ENCODE measurements around the gene PPP4R3A.
"Not testable (repeated sequence)": the region's sequence is repeated elsewhere in the genome, so short reads cannot be mapped to it uniquely, and the experiment has no call there.

Gene PPP4R3A
- total RNA-seq: 243 to 379 (median 285) reads per million in 9 experiments

GRCh38 chr14:91510171-91511042 is at the start of gene PPP4R3A:
TSS of gene PPP4R3A (minus strand) at chr14:91510310. CDS start at chr14:91509647, 663 bp downstream.
- Mint-ChIP-seq H3K4me1 (ENCODE audit: low read depth in 2 of 2) (peaks cover 13 to 34% of the 10 kb centered on the region in 2 donors), H3K27me3 (no peaks in the 10 kb centered on the region), H3K4me3 (peak within 1 kb of the TSS; percentile 98 to 99), H3K36me3 (ENCODE audit: insufficient read depth) (peaks cover 42% of the 10 kb centered on the region), H3K27ac (peak within 1 kb of the TSS; percentile 100), H3K9me3 (no peaks in the 10 kb centered on the region)
- ATAC-seq (replicated peaks) (peak; percentile 82), DNase-seq (peak; percentile 89 to 93 (median 90))

GRCh38 chr14:91555531-91555930 is 45.4 kb upstream of the PPP4R3A start:
- ATAC-seq (replicated peaks) (no peak), DNase-seq (no peak)
- peaks cover 0 to 4% of the 10 kb centered on the region in 2 donors for H3K9me3 Mint-ChIP-seq
- no peaks in the 10 kb centered on the region for H3K36me3 Mint-ChIP-seq (ENCODE audit: insufficient read depth)
- H3K27me3 Mint-ChIP-seq: peaks cover 7 to 13% of the 10 kb centered on the region in 2 donors
- no peaks in the 10 kb centered on the region for H3K4me1 Mint-ChIP-seq (ENCODE audit: low read depth in 2 of 2)
- no peak overlapping the region for H3K27ac Mint-ChIP-seq
- no peak overlapping the region for H3K4me3 Mint-ChIP-seq

- Mint-ChIP-seq H3K9me3 (peaks cover 0 to 4% of the 10 kb centered on the region in 2 donors), H3K36me3 (ENCODE audit: insufficient read depth) (no peaks in the 10 kb centered on the region), H3K27ac (no peak overlapping the region), H3K27me3 (peaks cover 7 to 13% of the 10 kb centered on the region in 2 donors), H3K4me1 (ENCODE audit: low read depth in 2 of 2) (no peaks in the 10 kb centered on the region), H3K4me3 (no peak overlapping the region)
- ATAC-seq (replicated peaks) (no peak), DNase-seq (no peak)
Measured at GRCh38 chr14:91554535-91555332, 44.6 kb upstream of the PPP4R3A start.

GRCh38 chr14:91548108-91548507 is 38.0 kb upstream of the PPP4R3A start:
- H3K27ac Mint-ChIP-seq: no peak overlapping the region
- peaks cover 11 to 23% of the 10 kb centered on the region in 2 donors for H3K27me3 Mint-ChIP-seq
- ATAC-seq (replicated peaks) (no peak), DNase-seq (no peak)
- no peaks in the 10 kb centered on the region for H3K9me3 Mint-ChIP-seq
- no peaks in the 10 kb centered on the region for H3K4me1 Mint-ChIP-seq (ENCODE audit: low read depth in 2 of 2)
- peaks cover 2% of the 10 kb centered on the region for H3K36me3 Mint-ChIP-seq (ENCODE audit: insufficient read depth)
- H3K4me3 Mint-ChIP-seq: no peak overlapping the region

- H3K27me3 Mint-ChIP-seq: peaks cover 11 to 23% of the 10 kb centered on the region in 2 donors
- H3K36me3 Mint-ChIP-seq (ENCODE audit: insufficient read depth): peaks cover 3% of the 10 kb centered on the region
- no peak overlapping the region for H3K4me3 Mint-ChIP-seq
- H3K4me1 Mint-ChIP-seq (ENCODE audit: low read depth in 2 of 2): no peaks in the 10 kb centered on the region
- no peak overlapping the region for H3K27ac Mint-ChIP-seq
- no peak for ATAC-seq (replicated peaks)
- DNase-seq: no peak
- H3K9me3 Mint-ChIP-seq: peaks cover 0 to 3% of the 10 kb centered on the region in 2 donors
Measured at GRCh38 chr14:91545946-91546716, 36.0 kb upstream of the PPP4R3A start.

GRCh38 chr14:91545204-91545603 is 35.1 kb upstream of the PPP4R3A start:
- Mint-ChIP-seq H3K9me3 (peaks cover 1 to 6% of the 10 kb centered on the region in 2 donors), H3K4me3 (no peak overlapping the region), H3K27ac (no peak overlapping the region), H3K36me3 (ENCODE audit: insufficient read depth) (peaks cover 3% of the 10 kb centered on the region), H3K4me1 (ENCODE audit: low read depth in 2 of 2) (no peaks in the 10 kb centered on the region), H3K27me3 (peaks cover 16 to 23% of the 10 kb centered on the region in 2 donors)
- ATAC-seq (replicated peaks) (no peak), DNase-seq (no peak)

- DNase-seq (no peak), ATAC-seq (replicated peaks) (no peak)
- Mint-ChIP-seq H3K9me3 (peaks cover 4 to 7% of the 10 kb centered on the region in 2 donors), H3K4me1 (ENCODE audit: low read depth in 2 of 2) (no peaks in the 10 kb centered on the region), H3K36me3 (ENCODE audit: insufficient read depth) (no peaks in the 10 kb centered on the region), H3K27ac (no peak overlapping the region), H3K27me3 (peaks cover 17 to 46% of the 10 kb centered on the region in 2 donors), H3K4me3 (no peak overlapping the region)
Measured at GRCh38 chr14:91536327-91536726, 26.2 kb upstream of the PPP4R3A start.

GRCh38 chr14:91534059-91534458 is 23.9 kb upstream of the PPP4R3A start:
- H3K9me3 Mint-ChIP-seq; H3K4me3 Mint-ChIP-seq; H3K36me3 Mint-ChIP-seq (ENCODE audit: insufficient read depth); H3K27ac Mint-ChIP-seq; ATAC-seq (replicated peaks); DNase-seq; H3K4me1 Mint-ChIP-seq (ENCODE audit: low read depth in 2 of 2): not testable (repeated sequence)
- H3K27me3 Mint-ChIP-seq: peaks cover 17 to 51% of the 10 kb centered on the region in 2 donors

- Mint-ChIP-seq H3K4me1 (ENCODE audit: low read depth in 2 of 2) (no peaks in the 10 kb centered on the region), H3K9me3 (no peaks in the 10 kb centered on the region), H3K36me3 (ENCODE audit: insufficient read depth) (no peaks in the 10 kb centered on the region), H3K4me3 (no peak overlapping the region), H3K27me3 (peaks cover 17 to 51% of the 10 kb centered on the region in 2 donors), H3K27ac (no peak overlapping the region)
- DNase-seq (no peak), ATAC-seq (replicated peaks) (no peak)
Measured at GRCh38 chr14:91533623-91534022, 23.5 kb upstream of the PPP4R3A start.

GRCh38 chr14:91523972-91524371 is 13.9 kb upstream of the PPP4R3A start:
- Mint-ChIP-seq H3K36me3 (ENCODE audit: insufficient read depth) (no peaks in the 10 kb centered on the region), H3K4me3 (no peak overlapping the region), H3K4me1 (ENCODE audit: low read depth in 2 of 2) (peaks cover 4 to 5% of the 10 kb centered on the region in 2 donors), H3K9me3 (no peaks in the 10 kb centered on the region), H3K27ac (no peak overlapping the region), H3K27me3 (no peaks in the 10 kb centered on the region)
- ATAC-seq (replicated peaks) (peak; percentile 48), DNase-seq (no peak)

- Mint-ChIP-seq H3K4me3 (no peak overlapping the region), H3K27me3 (peaks cover 0 to 8% of the 10 kb centered on the region in 2 donors), H3K36me3 (ENCODE audit: insufficient read depth) (no peaks in the 10 kb centered on the region)
Measured at GRCh38 chr14:91521061-91521640, 11.0 kb upstream of the PPP4R3A start.

GRCh38 chr14:91520138-91520537 is 10.0 kb upstream of the PPP4R3A start:
- no peak for ATAC-seq (replicated peaks)
- Mint-ChIP-seq H3K27ac (no peak overlapping the region), H3K9me3 (no peaks in the 10 kb centered on the region), H3K4me3 (no peak overlapping the region), H3K27me3 (peaks cover 0 to 8% of the 10 kb centered on the region in 2 donors), H3K36me3 (ENCODE audit: insufficient read depth) (no peaks in the 10 kb centered on the region), H3K4me1 (ENCODE audit: low read depth in 2 of 2) (peaks cover 4 to 5% of the 10 kb centered on the region in 2 donors)
- DNase-seq: no peak

More at GRCh38 chr14:91521061-91521640, 11.0 kb upstream of the PPP4R3A start:
- ATAC-seq (replicated peaks): no peak
- Mint-ChIP-seq H3K9me3 (no peaks in the 10 kb centered on the region), H3K27ac (no peak overlapping the region), H3K4me1 (ENCODE audit: low read depth in 2 of 2) (peaks cover 4 to 5% of the 10 kb centered on the region in 2 donors)
- no peak for DNase-seq
